Dendritic cell treated with granulocyte-macrophage colony-stimulating factor and Interleukin-4, amounts not matched to agents 40 ng/mL and 50 ng/mL, for 4 days (primary cell): ENCODE results near the gene COG6.

Experiments used
- H3K27ac Mint-ChIP-seq: one replicate; pipeline ENCODE4 v1.8.0; 2022; ENCODE audit warnings: mild to moderate bottlenecking, mixed read lengths
- H3K27me3 Mint-ChIP-seq: one replicate; pipeline ENCODE4 v1.8.0; 2022; ENCODE audit warnings: mild to moderate bottlenecking, mixed read lengths
- H3K36me3 Mint-ChIP-seq: one replicate; pipeline ENCODE4 v1.8.0; 2022; ENCODE audit warnings: low read depth, mixed read lengths
- H3K4me1 Mint-ChIP-seq: one replicate; pipeline ENCODE4 v1.8.0; 2022; ENCODE audit warnings: low read depth, mixed read lengths
- H3K4me3 Mint-ChIP-seq: one replicate; pipeline ENCODE4 v1.8.0; 2022; ENCODE audit warnings: mild to moderate bottlenecking, moderate library complexity, mixed read lengths
- H3K9me3 Mint-ChIP-seq: one replicate; pipeline ENCODE4 v1.8.0; 2022; ENCODE audit warnings: mixed read lengths
- intact Hi-C: fragments of 100-400 bp; cut with micrococcal nuclease; formaldehyde crosslinking; loops from one replicate; pipeline ENCODE4 v1.15.0; 2022

COG6 gene

DNA sequence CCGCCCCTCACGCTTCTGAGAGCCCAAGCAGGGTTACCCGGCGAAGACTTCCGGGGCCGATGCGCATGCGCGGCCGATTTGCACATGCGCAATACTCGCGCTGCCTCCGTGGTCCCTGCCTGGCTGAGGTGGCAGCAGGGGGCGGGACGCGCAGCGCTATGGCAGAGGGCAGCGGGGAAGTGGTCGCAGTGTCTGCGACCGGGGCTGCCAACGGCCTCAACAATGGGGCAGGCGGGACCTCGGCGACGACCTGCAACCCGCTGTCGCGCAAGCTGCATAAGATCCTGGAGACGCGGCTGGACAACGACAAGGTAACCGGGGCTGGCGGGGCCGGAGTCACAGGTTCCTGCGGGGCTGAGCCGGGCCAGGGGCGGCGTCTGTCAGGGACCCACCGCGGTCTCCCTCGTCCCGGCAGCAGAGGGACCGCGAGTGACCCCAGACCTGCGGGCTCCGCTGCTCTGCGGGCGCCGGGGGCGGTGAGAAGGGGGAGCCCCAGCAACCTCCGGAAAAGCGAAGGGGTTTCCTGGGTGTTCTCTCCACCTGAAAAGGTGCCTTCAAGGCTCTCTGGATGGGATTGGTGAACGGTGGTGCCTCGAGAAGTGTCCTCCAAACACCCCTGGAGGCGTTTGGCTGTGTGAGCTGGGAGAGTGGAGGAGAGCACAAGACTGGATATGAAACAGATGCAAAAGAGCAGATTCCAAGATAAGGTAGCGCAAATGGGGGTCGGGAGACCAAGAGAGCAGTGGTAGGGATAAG lies at the start of gene COG6:
COG6 (plus strand) TSS at position 94 of the 756 bp plus-strand sequence; CDS start at position 159, 65 bp downstream.
- Mint-ChIP-seq H3K4me1 (peaks cover 25% of the 10 kb centered on the region), H3K36me3 (peaks cover 13% of the 10 kb centered on the region), H3K4me3 (peak within 1 kb of the TSS; percentile 80), H3K27me3 (peaks cover 3% of the 10 kb centered on the region), H3K27ac (peak within 1 kb of the TSS; percentile 87), H3K9me3 (no peaks in the 10 kb centered on the region)
- intact Hi-C loops: no loop called here

DNA sequence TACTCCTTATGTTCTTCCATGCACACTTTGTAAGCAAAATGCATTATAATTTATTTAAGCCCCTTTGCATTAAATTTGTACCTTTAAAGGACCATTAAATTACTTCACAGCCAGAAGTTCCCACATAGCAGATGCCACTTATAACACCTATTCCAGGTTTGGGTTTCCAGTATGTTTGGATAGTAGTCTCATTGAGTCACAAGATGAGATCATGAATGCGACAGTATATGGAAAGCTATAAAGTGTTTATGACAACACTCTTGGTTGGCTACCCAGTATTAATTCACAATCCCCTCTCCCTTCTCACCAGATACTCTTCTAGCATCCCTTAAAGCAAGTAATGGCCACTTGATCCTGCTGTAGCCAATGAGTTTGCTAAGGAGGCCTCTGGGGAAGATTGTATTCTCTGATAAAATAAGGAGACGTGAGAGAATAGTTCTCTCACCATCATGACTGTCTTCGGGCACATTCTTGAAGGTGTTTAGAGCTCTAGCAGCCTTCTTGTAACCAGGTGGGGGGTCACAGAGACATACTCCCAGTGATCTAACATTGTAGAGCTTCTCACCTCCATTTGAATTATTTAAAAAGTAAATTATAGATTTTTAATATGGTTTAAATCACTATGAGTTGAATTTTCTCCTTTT lies 49.7 kb upstream of the COG6 start:
- Mint-ChIP-seq H3K4me3 (no peak overlapping the region), H3K27ac (no peak overlapping the region), H3K27me3 (peaks cover 35% of the 10 kb centered on the region), H3K9me3 (no peaks in the 10 kb centered on the region), H3K36me3 (no peaks in the 10 kb centered on the region), H3K4me1 (peaks cover 17% of the 10 kb centered on the region)
- intact Hi-C loops: no loop called here

DNA sequence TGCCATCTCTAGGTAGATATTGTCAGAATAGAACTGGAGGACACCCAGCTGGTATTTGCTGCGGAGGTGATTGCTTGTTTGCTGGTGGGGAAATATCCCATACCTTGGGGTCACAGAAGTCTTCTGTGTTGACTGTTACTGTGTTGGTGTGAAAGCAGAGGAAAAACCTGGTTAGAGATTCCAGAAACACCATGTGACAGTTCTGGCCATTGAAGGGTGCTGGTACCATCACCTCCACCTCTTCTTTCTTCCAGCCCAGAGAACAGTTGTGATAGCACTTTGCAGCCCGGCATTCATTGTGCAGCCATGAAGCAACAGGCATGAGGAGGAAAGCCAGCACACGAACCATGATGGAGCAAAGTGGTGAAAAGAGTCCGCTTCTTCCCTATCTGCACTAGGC lies 47.6 kb upstream of the COG6 start:
- H3K4me1 Mint-ChIP-seq: peaks cover 9% of the 10 kb centered on the region
- no peak overlapping the region for H3K4me3 Mint-ChIP-seq
- H3K27ac Mint-ChIP-seq: no peak overlapping the region
- intact Hi-C loops: no loop called here
- no peaks in the 10 kb centered on the region for H3K9me3 Mint-ChIP-seq
- no peaks in the 10 kb centered on the region for H3K36me3 Mint-ChIP-seq
- H3K27me3 Mint-ChIP-seq: peaks cover 21% of the 10 kb centered on the region

DNA sequence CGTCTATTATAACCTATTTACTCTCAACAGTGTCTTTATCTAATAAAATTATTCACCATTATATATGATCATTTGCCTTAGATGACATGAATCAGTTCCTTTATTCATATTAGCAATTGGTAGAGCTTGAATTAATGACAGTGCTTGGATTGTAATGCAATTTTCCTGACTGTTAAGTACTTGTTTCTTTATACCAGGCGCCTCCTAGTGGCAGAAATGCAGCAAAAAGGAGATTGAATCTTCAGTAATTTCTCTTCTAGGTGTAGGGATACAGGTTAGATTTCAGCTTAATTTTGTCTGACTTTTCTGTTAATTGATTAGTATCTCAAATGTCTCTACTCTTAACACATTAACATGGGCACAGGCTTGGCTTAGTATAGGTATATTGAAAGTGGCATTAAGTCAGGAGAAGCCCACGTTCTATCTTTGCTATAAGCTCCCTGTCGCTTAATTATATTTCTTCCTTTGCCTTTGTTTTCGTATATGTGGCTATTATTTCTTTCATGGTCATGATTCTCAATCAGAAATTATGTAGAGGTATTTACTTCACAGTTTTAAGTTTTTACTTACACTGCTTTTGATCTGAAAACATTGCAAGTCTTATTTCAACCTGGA lies 43.3 kb upstream of the COG6 start:
- peaks cover 3% of the 10 kb centered on the region for H3K27me3 Mint-ChIP-seq
- H3K4me3 Mint-ChIP-seq: no peak overlapping the region
- no peaks in the 10 kb centered on the region for H3K36me3 Mint-ChIP-seq
- intact Hi-C loops: loop anchor here (2.0 to 5.0 kb wide), 4 partner anchors 200 to 560 kb away; no protein-coding TSS in a partner anchor
- H3K4me1 Mint-ChIP-seq: no peaks in the 10 kb centered on the region
- H3K27ac Mint-ChIP-seq: no peak overlapping the region
- no peaks in the 10 kb centered on the region for H3K9me3 Mint-ChIP-seq

DNA sequence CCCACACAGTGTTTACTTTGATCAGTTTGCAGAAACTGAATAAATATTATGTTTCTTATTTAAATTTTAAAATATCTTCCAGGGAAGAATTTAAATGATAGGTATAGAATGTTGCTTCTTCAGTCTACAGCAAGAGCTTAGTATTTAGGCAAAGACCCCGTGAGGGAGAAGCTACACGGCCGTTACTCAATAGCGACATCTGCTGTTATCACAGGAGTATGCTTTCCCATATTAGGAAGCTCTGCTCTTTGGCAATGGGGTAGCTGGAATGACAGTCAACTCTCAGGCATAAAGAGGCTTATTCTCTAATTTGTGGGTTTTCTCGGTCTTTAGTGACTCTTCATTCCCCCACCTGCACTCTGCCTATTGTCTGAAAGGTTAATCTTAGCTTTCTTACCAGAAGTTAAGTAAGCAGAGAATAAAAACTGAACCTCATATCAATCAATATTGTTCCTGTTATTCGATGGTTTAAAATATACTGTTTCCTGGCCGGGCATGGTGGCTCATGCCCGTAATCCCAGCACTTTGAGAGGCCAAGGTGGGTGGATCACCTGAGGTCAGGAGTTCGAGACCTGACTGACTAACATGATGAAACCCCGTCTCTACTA lies 39.3 kb upstream of the COG6 start:
- H3K27ac Mint-ChIP-seq: no peak overlapping the region
- intact Hi-C loops: no loop called here
- no peaks in the 10 kb centered on the region for H3K36me3 Mint-ChIP-seq
- no peaks in the 10 kb centered on the region for H3K9me3 Mint-ChIP-seq
- H3K4me1 Mint-ChIP-seq: no peaks in the 10 kb centered on the region
- H3K27me3 Mint-ChIP-seq: no peaks in the 10 kb centered on the region
- no peak overlapping the region for H3K4me3 Mint-ChIP-seq

DNA sequence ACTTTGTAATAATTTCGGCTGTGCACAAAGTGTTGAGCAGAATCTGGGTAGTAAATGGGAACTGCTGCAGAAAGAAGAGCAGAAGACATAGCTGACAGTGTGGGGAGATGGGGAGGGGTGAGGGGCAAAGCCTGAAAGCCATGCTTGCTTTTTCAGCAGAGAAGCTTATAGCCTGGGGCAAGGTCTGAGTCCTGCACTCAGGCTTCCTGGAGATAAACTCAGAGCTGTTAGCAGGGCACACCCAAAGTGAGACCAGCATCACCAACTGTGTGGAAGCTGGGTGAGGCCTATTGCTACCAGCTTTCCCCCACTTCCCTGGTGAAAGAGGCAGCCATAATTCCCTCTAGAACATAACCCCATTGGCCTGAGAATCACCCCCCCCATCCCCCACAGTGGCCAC lies 36.9 kb upstream of the COG6 start:
- intact Hi-C loops: no loop called here
- Mint-ChIP-seq H3K27me3 (no peaks in the 10 kb centered on the region), H3K9me3 (no peaks in the 10 kb centered on the region), H3K36me3 (no peaks in the 10 kb centered on the region), H3K27ac (no peak overlapping the region), H3K4me1 (no peaks in the 10 kb centered on the region), H3K4me3 (no peak overlapping the region)

DNA sequence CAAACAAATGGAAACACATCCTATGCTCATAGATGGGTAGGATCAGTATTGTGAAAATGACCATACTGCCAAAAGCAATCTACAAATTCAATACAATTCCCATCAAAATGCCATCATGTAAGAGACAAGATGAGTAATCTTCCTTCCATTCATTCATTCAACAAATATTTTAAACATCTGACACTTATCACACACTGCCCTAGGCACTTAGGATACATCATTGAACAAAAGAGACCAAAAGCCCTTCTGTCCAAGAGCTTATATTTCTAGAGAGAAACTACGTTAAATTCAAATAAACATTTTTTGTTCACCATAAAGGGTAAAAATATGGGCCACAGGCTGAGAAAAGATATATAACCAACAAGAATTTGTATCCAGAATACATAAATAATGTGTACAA lies 32.0 kb upstream of the COG6 start:
- no peak overlapping the region for H3K4me3 Mint-ChIP-seq
- no peaks in the 10 kb centered on the region for H3K27me3 Mint-ChIP-seq
- no peaks in the 10 kb centered on the region for H3K9me3 Mint-ChIP-seq
- intact Hi-C loops: no loop called here
- no peaks in the 10 kb centered on the region for H3K36me3 Mint-ChIP-seq
- H3K27ac Mint-ChIP-seq: no peak overlapping the region
- no peaks in the 10 kb centered on the region for H3K4me1 Mint-ChIP-seq

DNA sequence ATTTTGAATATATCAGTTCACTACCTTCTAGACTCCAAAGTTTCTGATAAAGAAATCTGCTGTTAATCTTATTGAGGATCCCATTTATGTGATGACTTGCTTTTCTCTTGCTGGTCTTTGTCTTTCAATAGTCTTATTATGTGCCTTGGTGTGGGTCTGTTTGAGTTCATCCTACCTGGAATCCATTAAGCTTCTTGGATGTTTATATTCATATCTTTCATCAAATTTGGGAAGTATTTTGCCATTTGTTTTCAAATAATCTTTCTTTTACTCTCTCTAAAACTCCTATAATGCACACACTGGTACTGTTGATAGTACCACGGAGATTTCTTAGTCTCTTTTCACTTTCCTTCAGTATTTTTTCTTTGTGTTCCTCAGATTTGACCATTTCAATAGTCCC lies 24.2 kb upstream of the COG6 start:
- Mint-ChIP-seq H3K27ac (no peak overlapping the region), H3K27me3 (no peaks in the 10 kb centered on the region), H3K4me3 (no peak overlapping the region), H3K4me1 (no peaks in the 10 kb centered on the region), H3K36me3 (no peaks in the 10 kb centered on the region), H3K9me3 (peaks cover 14% of the 10 kb centered on the region)
- intact Hi-C loops: no loop called here

DNA sequence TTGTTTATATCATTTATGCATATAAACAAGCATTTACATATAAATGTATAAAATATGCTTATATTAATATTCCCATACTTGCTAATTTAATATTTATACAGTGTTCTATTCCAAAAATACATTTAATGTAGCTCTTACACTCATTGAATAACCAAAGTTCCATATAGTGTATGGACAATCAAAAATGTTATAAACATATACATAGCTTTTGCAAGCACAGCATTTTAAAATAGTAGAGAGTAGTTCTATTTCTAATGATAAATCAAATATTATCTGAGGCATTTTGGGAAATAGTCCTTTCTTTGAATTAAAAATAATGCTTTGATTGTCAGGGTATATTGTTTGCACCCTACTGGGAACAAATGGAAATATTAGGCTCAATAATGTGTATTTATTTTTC lies 22.5 kb upstream of the COG6 start:
- no peaks in the 10 kb centered on the region for H3K36me3 Mint-ChIP-seq
- H3K27ac Mint-ChIP-seq: no peak overlapping the region
- intact Hi-C loops: no loop called here
- no peaks in the 10 kb centered on the region for H3K4me1 Mint-ChIP-seq
- H3K4me3 Mint-ChIP-seq: no peak overlapping the region
- H3K27me3 Mint-ChIP-seq: peaks cover 3% of the 10 kb centered on the region
- H3K9me3 Mint-ChIP-seq: peaks cover 24% of the 10 kb centered on the region

DNA sequence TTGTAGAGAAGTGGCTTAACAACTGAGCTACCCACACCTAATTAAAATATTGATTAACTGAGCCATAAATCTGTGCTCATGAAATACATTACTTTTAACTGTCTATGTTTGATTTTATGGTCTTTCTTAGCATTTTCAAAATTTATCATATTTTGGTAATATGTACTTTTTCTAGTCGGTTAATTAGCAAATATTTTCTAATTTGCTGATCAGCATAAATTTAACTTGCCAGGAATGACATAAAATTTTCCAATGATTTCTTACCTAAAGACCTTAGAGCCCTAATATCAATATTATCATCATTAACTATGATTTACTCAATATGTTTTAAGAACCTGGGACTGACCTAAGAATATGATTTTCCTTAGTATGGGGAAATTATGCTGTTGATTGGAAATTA lies 19.9 kb upstream of the COG6 start:
- intact Hi-C loops: no loop called here
- no peak overlapping the region for H3K27ac Mint-ChIP-seq
- H3K27me3 Mint-ChIP-seq: peaks cover 3% of the 10 kb centered on the region
- no peaks in the 10 kb centered on the region for H3K36me3 Mint-ChIP-seq
- H3K4me1 Mint-ChIP-seq: no peaks in the 10 kb centered on the region
- H3K4me3 Mint-ChIP-seq: no peak overlapping the region
- H3K9me3 Mint-ChIP-seq: peaks cover 24% of the 10 kb centered on the region

DNA sequence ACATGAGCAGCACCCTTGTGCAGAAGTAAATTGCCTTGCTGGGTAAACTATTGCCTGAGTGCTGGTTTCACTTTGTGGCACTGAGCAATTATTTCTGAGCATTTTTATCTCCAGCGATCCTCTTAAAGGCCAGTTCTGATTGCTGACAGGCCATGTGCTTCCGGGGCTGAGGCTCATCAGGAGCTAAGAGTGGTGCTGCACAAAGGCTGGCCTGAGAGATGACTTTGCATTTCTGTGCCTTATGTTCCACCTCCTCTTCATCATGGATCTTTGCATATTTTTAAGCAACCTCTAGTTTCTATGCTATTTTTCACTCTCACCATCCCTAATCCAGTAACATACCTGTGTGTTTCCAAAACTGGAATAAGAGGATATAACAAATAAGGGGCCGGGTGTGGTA lies 17.6 kb upstream of the COG6 start:
- H3K27ac Mint-ChIP-seq: no peak overlapping the region
- no peak overlapping the region for H3K4me3 Mint-ChIP-seq
- H3K4me1 Mint-ChIP-seq: no peaks in the 10 kb centered on the region
- H3K36me3 Mint-ChIP-seq: no peaks in the 10 kb centered on the region
- intact Hi-C loops: no loop called here
- peaks cover 3% of the 10 kb centered on the region for H3K27me3 Mint-ChIP-seq
- H3K9me3 Mint-ChIP-seq: peaks cover 10% of the 10 kb centered on the region

DNA sequence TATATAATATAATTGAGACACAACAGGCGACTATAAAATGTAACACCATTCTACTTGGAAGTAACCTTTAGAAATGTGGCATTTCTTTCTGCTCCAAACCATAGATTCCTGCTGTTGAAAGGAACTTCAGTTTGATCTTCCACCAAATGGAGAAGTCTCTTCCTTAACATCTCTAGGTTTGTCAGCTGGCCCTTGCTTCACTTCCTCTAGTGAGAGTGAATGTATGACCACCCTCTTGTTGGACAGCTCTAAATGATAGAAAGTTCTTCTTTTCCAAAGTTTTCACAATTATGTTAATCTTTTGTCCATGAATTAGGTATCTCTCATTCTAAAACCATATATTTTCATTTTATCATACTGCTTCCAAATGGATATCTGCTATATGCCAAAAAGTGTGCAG lies 13.8 kb upstream of the COG6 start:
- H3K27ac Mint-ChIP-seq: no peak overlapping the region
- peaks cover 3% of the 10 kb centered on the region for H3K27me3 Mint-ChIP-seq
- H3K36me3 Mint-ChIP-seq: no peaks in the 10 kb centered on the region
- no peak overlapping the region for H3K4me3 Mint-ChIP-seq
- H3K9me3 Mint-ChIP-seq: peaks cover 10% of the 10 kb centered on the region
- intact Hi-C loops: no loop called here
- no peaks in the 10 kb centered on the region for H3K4me1 Mint-ChIP-seq

DNA sequence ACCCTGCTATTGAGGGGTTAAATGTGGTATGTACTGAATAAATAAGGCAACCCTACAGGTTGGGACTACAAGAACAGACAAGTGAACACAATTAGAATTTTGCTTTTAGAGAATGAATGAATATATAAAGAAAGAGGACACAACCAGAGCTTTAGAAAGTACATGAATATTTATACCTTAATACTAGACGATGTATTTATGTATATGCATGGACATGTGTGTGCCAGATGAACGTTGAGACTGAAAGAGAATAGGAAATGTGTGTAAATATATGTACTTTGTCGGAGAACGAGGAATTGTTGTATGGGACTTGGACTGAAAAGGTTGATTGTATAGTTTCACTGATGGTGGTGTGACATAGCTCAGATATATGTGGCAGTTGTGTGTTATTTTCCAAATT lies 9.3 kb upstream of the COG6 start:
- Mint-ChIP-seq H3K36me3 (no peaks in the 10 kb centered on the region), H3K9me3 (no peaks in the 10 kb centered on the region), H3K4me1 (no peaks in the 10 kb centered on the region), H3K27me3 (peaks cover 2% of the 10 kb centered on the region), H3K27ac (no peak overlapping the region), H3K4me3 (no peak overlapping the region)
- intact Hi-C loops: no loop called here

DNA sequence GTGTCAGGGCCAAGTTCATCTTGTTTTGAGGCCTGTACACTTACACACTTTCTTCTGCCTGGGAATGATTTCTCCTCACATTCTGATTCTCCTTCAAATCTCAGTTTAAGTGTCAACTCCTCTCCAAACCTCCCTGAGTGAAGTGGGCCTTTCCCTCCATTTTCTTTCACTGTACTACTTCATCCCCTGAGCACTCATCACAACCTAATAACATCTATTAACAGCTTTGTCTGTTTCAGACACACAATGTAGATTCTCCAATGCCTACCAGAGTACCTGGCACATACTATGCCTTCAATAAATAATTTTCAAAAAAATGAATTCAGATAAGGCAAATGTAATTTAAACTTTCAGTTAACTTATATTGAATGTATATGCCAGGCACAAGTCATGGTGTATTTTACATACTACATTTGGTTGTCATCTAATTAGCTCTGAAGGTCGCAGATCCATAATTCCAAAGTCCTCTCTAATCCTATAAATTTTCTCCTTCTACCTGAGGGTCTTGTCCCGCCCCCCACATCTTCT lies 357 bp upstream of the COG6 start:
- peaks cover 13% of the 10 kb centered on the region for H3K36me3 Mint-ChIP-seq
- peak overlapping the region; percentile 87 for H3K27ac Mint-ChIP-seq
- peaks cover 4% of the 10 kb centered on the region for H3K27me3 Mint-ChIP-seq
- peaks cover 25% of the 10 kb centered on the region for H3K4me1 Mint-ChIP-seq
- intact Hi-C loops: no loop called here
- H3K4me3 Mint-ChIP-seq: peak overlapping the region; percentile 80
- H3K9me3 Mint-ChIP-seq: no peaks in the 10 kb centered on the region
